ENCODE results near the gene GPR89A.

GPR89A gene

DNA sequence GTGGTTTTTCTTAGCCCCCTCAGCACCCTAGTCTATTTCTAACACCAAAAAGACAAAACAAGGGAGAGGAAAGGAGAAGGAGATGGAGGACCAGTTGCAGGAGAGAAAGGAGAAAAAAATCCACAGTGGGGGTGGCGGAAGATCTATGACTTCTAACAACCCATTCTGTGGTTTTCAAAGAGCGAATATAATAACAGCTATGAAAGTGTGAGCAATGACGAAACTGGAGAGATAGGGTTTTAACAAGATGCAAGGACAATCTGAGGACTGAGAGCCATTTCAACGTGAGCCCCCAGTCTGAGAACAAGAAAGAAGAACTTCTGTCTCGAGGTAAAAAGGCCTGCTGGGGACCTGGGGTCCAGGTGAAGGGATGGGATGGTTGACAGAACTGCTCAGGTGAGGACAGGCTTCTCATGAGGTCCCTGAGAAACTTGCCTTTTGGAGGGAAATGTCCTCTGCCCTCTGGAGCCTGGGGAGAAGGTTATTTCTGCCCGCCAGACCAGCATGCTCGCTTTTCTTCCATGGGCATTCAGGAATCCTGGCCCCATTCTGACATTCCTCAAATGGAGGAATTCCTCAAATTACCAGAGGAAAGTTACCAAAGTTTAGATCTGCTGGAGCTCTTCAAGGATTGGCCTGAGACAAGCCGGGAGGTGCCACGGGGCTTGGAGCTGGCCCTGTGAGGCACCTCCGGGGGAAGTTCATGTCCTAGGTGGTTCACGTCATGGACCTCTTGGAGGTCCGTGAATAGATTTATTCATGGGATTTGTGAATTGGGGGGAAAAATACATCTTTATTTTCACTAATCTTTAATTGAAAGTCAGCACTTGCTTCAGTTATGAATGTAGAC, 111.7 kb downstream of the GPR89A start, which contains the start of gene CD160:
Gene CD160 (plus strand): TSS at position 270 of the 850 bp plus-strand sequence. CDS start 8,829 bp downstream, outside the sequence.
- no peak for DNase-seq

Data from left hindlimb (tissue), 1 donor.